ENCODE data around the gene SBK1. TPM values are rescaled to one million over a fixed set of nuclear protein-coding genes. Genes with fewer than 3 reads are reported as not detected.

SBK1 gene
- total and polyA plus RNA-seq, 2 of the 4 experiments (the other 2 are of a cell fraction) = under 0.01 to 0.05 TPM

DNA sequence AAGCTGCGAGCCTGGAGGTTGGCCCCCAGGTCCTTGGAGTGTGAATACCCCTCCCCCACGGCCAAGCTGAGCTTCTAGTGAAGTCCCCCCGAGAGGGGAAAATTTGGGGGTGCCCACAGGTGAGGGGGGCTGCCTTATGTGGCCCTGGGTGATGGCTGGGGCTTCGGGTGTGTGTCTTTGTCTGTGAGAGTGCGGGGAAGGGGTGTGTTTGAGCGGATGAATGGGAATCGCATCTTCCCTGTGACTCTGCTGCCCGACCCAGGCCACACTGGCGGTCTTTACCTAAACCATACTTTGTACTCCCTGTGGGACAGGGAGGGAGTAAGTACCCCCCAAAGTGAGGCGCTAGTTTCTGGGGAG is 1.3 kb downstream of the SBK1 start:
- Histone ChIP-seq H3K9ac (ENCODE audit: low read depth, low read length) (no peak overlapping the region), H3K4me2 (ENCODE audit: low read depth, low read length) (no peak overlapping the region), H4K5ac (ENCODE audit: low read depth, low read length) (no peak overlapping the region), H4K20me1 (ENCODE audit: insufficient read depth, low read length) (peaks cover 7% of the 10 kb centered on the region; the same call in 1 of the 2 replicates), H3K9me3 (ENCODE audit: control insufficient read depth, insufficient read depth, low read length) (no peaks in the 10 kb centered on the region), H3K36me3 (ENCODE audit: control insufficient read depth, insufficient read depth, low read length) (no peaks in the 10 kb centered on the region), H3K79me1 (ENCODE audit: low read depth in 1 of 2, low read length in 2 of 2) (no peaks in the 10 kb centered on the region), H2AK5ac (ENCODE audit: low read depth, low read length) (no peak overlapping the region), H3K56ac (ENCODE audit: extremely low read depth, insufficient read depth, low read length) (no peak overlapping the region), H2AFZ (replicated peaks; ENCODE audit: low read length, poor library complexity) (no peak overlapping the region), H3K4ac (ENCODE audit: low read depth, low read length) (no peak overlapping the region), H3K4me3 (ENCODE audit: insufficient read depth, low read depth, low read length) (no peak overlapping the region), H2AK9ac (replicated peaks; ENCODE audit: low read depth, low read length, poor library complexity) (no peak overlapping the region), H4K8ac (ENCODE audit: low read depth in 2 of 2, low read length in 2 of 2) (no peak overlapping the region), H3K9me1 (ENCODE audit: insufficient read depth, low read length) (peaks cover 4% of the 10 kb centered on the region; the same call in 1 of the 2 replicates), H3K23ac (ENCODE audit: low read depth, low read length) (no peak overlapping the region), H2BK5ac (ENCODE audit: low read depth, low read length, poor library complexity, severe bottlenecking) (no peak overlapping the region), H3K18ac (ENCODE audit: low read depth, low read length) (no peak overlapping the region), H3K27me3 (ENCODE audit: control insufficient read depth, insufficient read depth, low read length) (peaks cover 43% of the 10 kb centered on the region), H3K27ac (ENCODE audit: insufficient read depth, low read length) (no peak overlapping the region), H3K14ac (replicated peaks; ENCODE audit: low read depth, low read length) (no peak overlapping the region), H4K91ac (ENCODE audit: insufficient read depth, low read depth, low read length) (no peak overlapping the region), H2BK20ac (ENCODE audit: low read depth, low read length) (no peak overlapping the region), H2BK120ac (ENCODE audit: low read depth, low read length) (no peak overlapping the region), H3K4me1 (ENCODE audit: control insufficient read depth, insufficient read depth, low read length) (no peaks in the 10 kb centered on the region), H2BK15ac (ENCODE audit: low read depth, low read length) (no peak overlapping the region)
- in situ Hi-C loops (cut with MboI; ENCODE audit: low sequenced_read_pairs) = loop anchor here (10.0 kb wide), 1 partner anchor 311 kb away; no protein-coding TSS in a partner anchor
- intact Hi-C loops (cut with micrococcal nuclease) = no loop called here
- no TSS peak for BruUV-seq (replicated peaks)
- no peak for TF ChIP-seq CEBPB (IDR thresholded peaks at IDR 0.05; ENCODE audit: low read depth, low read length)
- no peak for TF ChIP-seq BHLHE40 (IDR thresholded peaks at IDR 0.05; ENCODE audit: low read depth, low read length)
- no peak for TF ChIP-seq MXI1 (IDR thresholded peaks at IDR 0.05; ENCODE audit: borderline replicate concordance, low read depth, low read length)
- dilution Hi-C loops (cut with HindIII; ENCODE audit: low sequenced_read_pairs, unreplicated experiment) = no loop called here
- ATAC-seq (ENCODE audit: low read depth) (no peak), DNase-seq (no peak)
- WGBS, 2 experiments (ENCODE audit: extremely low coverage in 2 of 2, insufficient read length in 1 of 2) = no CpG with 5 or more reads among the region's 10 CpGs
- ChIA-PET CTCF (interaction anchor here (1.0 to 1.4 kb wide), 2 partner anchors 14 to 23 kb away, joined by 4 to 5 read pairs; no protein-coding TSS in a partner anchor), POLR2A (ENCODE audit: unreplicated experiment) (no interaction called here)

Measured in IMR-90 (cell line).